CD4-positive, CD25-positive, alpha-beta regulatory T cell (primary cell): Measurements from ENCODE around the gene OR9Q1. TPM values are rescaled to one million over a fixed set of nuclear protein-coding genes. Genes with fewer than 3 reads are reported as not detected.
"Not testable (repeated sequence)": the region's sequence is repeated elsewhere in the genome, so short reads cannot be mapped to it uniquely, and the experiment has no call there.

ENCODE experiments used
- ATAC-seq, 2 donors: fragments of 150-1000 bp; cut with Tn5 transposase; one replicate each; pipeline ENCODE4 v1.10.0; 2021; ENCODE audit warnings: low read depth in 2 of 2, moderate number of reproducible peaks in 2 of 2, moderate library complexity in 1 of 2
- DNase-seq, 3 donors: peaks; one replicate each; pipeline versions ENCODE4 v3.0.0 to v3.0.0-alpha.2; 2012 to 2022; ENCODE audit warnings: mixed read lengths in 1 of 3
- H3K27ac ChIP-seq: one replicate; pipeline ENCODE4 v1.7.0; 2013; ENCODE audit warnings: mild to moderate bottlenecking, low read length; ENCODE audit not compliant: insufficient read depth, poor library complexity, severe bottlenecking
- H3K27me3 ChIP-seq: one replicate; pipeline ENCODE4 v1.7.0; 2013; ENCODE audit warnings: low read length; ENCODE audit not compliant: control insufficient read depth, insufficient read depth
- H3K36me3 ChIP-seq: one replicate; pipeline ENCODE4 v1.7.0; 2013; ENCODE audit warnings: mild to moderate bottlenecking, low read length, moderate library complexity; ENCODE audit not compliant: control insufficient read depth, insufficient read depth
- H3K4me1 ChIP-seq: 2 replicates; pipeline ENCODE4 v1.7.0; 2013; ENCODE audit warnings: mild to moderate bottlenecking, low read length; ENCODE audit not compliant: insufficient read depth, control insufficient read depth, poor library complexity, severe bottlenecking
- H3K4me3 ChIP-seq: one replicate; pipeline ENCODE4 v1.7.0; 2013; ENCODE audit warnings: low read depth, mild to moderate bottlenecking, low read length, moderate library complexity
- H3K9me3 ChIP-seq, 2 experiments: 1 replicate in 1 of 2; 2 replicates in 1 of 2; pipeline ENCODE4 v1.7.0; 2013; ENCODE audit warnings: low read length in 2 of 2, mild to moderate bottlenecking in 1 of 2, moderate library complexity in 1 of 2; ENCODE audit not compliant: control insufficient read depth in 2 of 2
- H3K27ac Mint-ChIP-seq, 3 donors: one replicate each; pipeline ENCODE4 v1.8.0; 2020 to 2022; ENCODE audit warnings: mild to moderate bottlenecking in 3 of 3, mixed read lengths in 3 of 3, moderate library complexity in 2 of 3
- H3K27me3 Mint-ChIP-seq: one replicate; pipeline ENCODE4 v1.8.0; 2022; ENCODE audit warnings: mild to moderate bottlenecking, mixed read lengths
- H3K36me3 Mint-ChIP-seq: one replicate; pipeline ENCODE4 v1.8.0; 2020; ENCODE audit warnings: mixed read lengths
- H3K4me1 Mint-ChIP-seq, 4 donors: one replicate each; pipeline ENCODE4 v1.8.0; 2020 to 2022; ENCODE audit warnings: mixed read lengths in 4 of 4, mild to moderate bottlenecking in 1 of 4
- H3K4me3 Mint-ChIP-seq, 4 donors: one replicate each; pipeline ENCODE4 v1.8.0; 2020 to 2022; ENCODE audit warnings: mild to moderate bottlenecking in 4 of 4, mixed read lengths in 4 of 4, moderate library complexity in 3 of 4
- H3K9me3 Mint-ChIP-seq, 7 donors: one replicate each; pipeline ENCODE4 v1.8.0; 2020 to 2022; ENCODE audit warnings: mixed read lengths in 7 of 7, mild to moderate bottlenecking in 3 of 7, moderate library complexity in 2 of 7
- polyA plus RNA-seq, 4 donors: library from polyadenylated mRNA; unstranded; fragments of 300-500 nt; fragmentation: Illumina TruSeq; gene quantifications; one replicate each; pipeline ENCODE4 v1.2.3, GENCODE V29; 2021
- total RNA-seq: library from RNA; stranded (reverse); gene quantifications from one replicate; pipeline ENCODE4 v1.2.3, GENCODE V29; 2022

The OR9Q1 gene
- total and polyA plus RNA-seq, 5 donors from 2014 or later: not detected

- DNase-seq (no peak), ATAC-seq (no peak)
- no peaks in the 10 kb centered on the region for H3K27me3 Mint-ChIP-seq
- Histone ChIP-seq H3K36me3 (no peaks in the 10 kb centered on the region), H3K9me3 (no peaks in the 10 kb centered on the region), H3K27me3 (no peaks in the 10 kb centered on the region), H3K27ac (no peak within 1 kb of the TSS), H3K4me1 (no peaks in the 10 kb centered on the region), H3K4me3 (no peak within 1 kb of the TSS)
- H3K27ac Mint-ChIP-seq: no peak within 1 kb of the TSS
- H3K9me3 Mint-ChIP-seq: peaks cover 0 to 2% (median 0%) of the 10 kb centered on the region in 7 donors
- no peaks in the 10 kb centered on the region for H3K4me1 Mint-ChIP-seq
- H3K4me3 Mint-ChIP-seq: no peak within 1 kb of the TSS
- no peaks in the 10 kb centered on the region for H3K36me3 Mint-ChIP-seq
Observed at GRCh38 chr11:58188770-58189169, 165.1 kb downstream of the OR9Q1 start, which contains the start of gene OR9Q2. TSS of gene OR9Q2 (plus strand) at chr11:58189070. CDS start at chr11:58190491, 1,421 bp downstream.

DNA sequence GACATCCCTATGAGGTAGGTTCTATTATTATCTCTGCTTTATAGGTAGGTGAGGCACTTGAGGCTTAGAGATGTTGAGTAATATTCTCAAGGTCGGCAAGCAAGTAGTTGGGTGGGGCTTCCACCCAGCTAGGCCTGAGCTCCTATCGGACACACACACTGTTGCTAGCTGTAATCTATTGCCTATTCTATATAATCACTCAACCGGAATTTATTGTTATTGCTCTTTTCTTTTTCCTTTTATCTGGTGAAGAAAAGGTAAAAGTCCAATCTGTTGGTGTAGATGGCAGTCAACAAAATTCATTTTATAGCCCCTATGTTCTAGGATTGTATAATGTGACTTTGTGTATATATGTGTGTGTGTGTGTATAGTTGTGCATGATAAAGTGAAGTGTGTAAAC lies 168.5 kb downstream of the OR9Q1 start:
- Histone ChIP-seq H3K9me3 (no peaks in the 10 kb centered on the region), H3K27me3 (no peaks in the 10 kb centered on the region), H3K27ac (no peak overlapping the region), H3K4me1 (no peaks in the 10 kb centered on the region), H3K4me3 (no peak overlapping the region), H3K36me3 (no peaks in the 10 kb centered on the region)
- no peaks in the 10 kb centered on the region for H3K36me3 Mint-ChIP-seq
- peaks cover 0 to 7% (median 0%) of the 10 kb centered on the region in 7 donors for H3K9me3 Mint-ChIP-seq
- no peak overlapping the region for H3K27ac Mint-ChIP-seq
- no peak for ATAC-seq
- no peaks in the 10 kb centered on the region for H3K27me3 Mint-ChIP-seq
- H3K4me1 Mint-ChIP-seq: no peaks in the 10 kb centered on the region
- no peak for DNase-seq
- no peak overlapping the region for H3K4me3 Mint-ChIP-seq

DNA sequence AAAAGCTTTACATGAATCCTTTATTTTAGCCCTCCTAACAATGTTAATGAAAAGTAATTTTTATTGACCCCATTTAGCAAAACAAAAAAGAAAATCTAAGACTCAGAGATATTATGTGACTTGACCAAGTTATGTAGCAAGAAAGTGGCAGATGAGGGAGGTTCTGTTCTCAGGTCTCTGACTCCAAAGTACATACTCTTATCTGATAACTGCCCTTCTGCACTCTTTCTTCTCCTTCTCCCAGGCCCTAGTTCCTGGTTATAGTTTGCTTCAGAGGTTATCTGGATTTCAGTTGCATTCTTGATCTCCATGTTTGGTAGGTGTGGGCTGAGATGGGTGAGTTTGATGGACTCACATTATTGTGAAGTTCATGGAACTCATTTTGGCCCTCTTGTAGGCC lies 169.7 kb downstream of the OR9Q1 start:
- Histone ChIP-seq H3K27ac (no peak overlapping the region), H3K9me3 (no peaks in the 10 kb centered on the region), H3K4me1 (no peaks in the 10 kb centered on the region), H3K36me3 (no peaks in the 10 kb centered on the region), H3K4me3 (no peak overlapping the region), H3K27me3 (no peaks in the 10 kb centered on the region)
- no peak for ATAC-seq
- Mint-ChIP-seq H3K9me3 (peaks cover 0 to 18% (median 4%) of the 10 kb centered on the region in 7 donors), H3K4me3 (no peak overlapping the region), H3K36me3 (no peaks in the 10 kb centered on the region), H3K27me3 (no peaks in the 10 kb centered on the region), H3K27ac (no peak overlapping the region), H3K4me1 (no peaks in the 10 kb centered on the region)
- DNase-seq: no peak

- DNase-seq (no peak), ATAC-seq (no peak)
- Histone ChIP-seq H3K4me3 (no peak overlapping the region), H3K9me3 (no peaks in the 10 kb centered on the region), H3K27me3 (no peaks in the 10 kb centered on the region), H3K27ac (no peak overlapping the region), H3K36me3 (no peaks in the 10 kb centered on the region), H3K4me1 (no peaks in the 10 kb centered on the region)
- no peaks in the 10 kb centered on the region for H3K4me1 Mint-ChIP-seq
- H3K27ac Mint-ChIP-seq: no peak overlapping the region
- no peaks in the 10 kb centered on the region for H3K27me3 Mint-ChIP-seq
- no peak overlapping the region for H3K4me3 Mint-ChIP-seq
- H3K9me3 Mint-ChIP-seq: peaks cover 3 to 18% (median 7%) of the 10 kb centered on the region in 7 donors
- no peaks in the 10 kb centered on the region for H3K36me3 Mint-ChIP-seq
Observed at GRCh38 chr11:58195939-58196338, 172.3 kb downstream of the OR9Q1 start.

DNA sequence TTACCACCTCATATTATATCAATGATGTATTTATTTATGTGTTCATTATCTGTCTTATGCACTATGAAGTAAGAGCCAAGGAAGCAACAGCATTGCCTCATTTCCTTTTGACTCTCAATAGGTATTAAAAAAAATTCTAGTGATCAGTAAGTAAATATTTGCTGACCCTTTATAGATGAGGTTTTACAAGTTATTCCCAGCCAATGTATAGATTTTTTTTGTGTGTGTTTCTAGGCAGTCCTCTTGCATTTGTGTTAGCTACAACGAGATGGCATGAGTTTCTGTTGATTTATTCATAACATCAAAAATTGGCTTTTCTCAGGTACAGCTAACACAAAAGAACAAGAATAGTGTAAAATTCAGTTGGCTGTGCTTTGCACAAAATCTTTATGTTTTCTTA lies 175.6 kb downstream of the OR9Q1 start:
- no peaks in the 10 kb centered on the region for H3K36me3 Mint-ChIP-seq

DNA sequence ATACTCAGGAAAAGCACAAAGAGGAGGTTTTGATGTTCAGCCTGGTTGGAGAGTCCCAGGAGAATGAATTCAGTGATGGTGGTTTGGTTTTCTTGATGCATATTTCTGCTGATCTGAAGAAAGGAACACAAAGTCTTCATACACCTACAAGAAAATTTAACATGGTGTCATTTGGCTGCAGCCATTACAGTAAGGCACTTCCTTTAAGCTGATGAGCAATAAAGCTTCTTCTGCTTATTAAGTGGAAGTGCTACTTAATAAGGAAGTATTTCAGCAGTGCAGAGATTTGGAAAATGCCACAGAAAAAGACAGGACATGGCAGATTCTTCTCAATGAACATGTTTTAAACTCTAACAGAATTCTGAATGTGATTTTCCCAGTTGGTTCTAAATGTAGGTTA lies 180.4 kb downstream of the OR9Q1 start, which contains the start of gene OR1S2:
Gene OR1S2 (minus strand): TSS at position 101 of the 400 bp plus-strand sequence. CDS start 0 bp downstream, at position 101.
- no peaks in the 10 kb centered on the region for H3K9me3 ChIP-seq
- H3K4me3 ChIP-seq: no peak within 1 kb of the TSS
- H3K4me1 ChIP-seq: no peaks in the 10 kb centered on the region
- ATAC-seq (no peak), DNase-seq (no peak)
- Mint-ChIP-seq H3K4me3 (no peak within 1 kb of the TSS), H3K36me3 (no peaks in the 10 kb centered on the region), H3K9me3 (peaks cover 0 to 12% (median 1%) of the 10 kb centered on the region in 7 donors), H3K27me3 (peaks cover 4% of the 10 kb centered on the region), H3K4me1 (no peaks in the 10 kb centered on the region), H3K27ac (no peak within 1 kb of the TSS)
- no peak within 1 kb of the TSS for H3K27ac ChIP-seq
- no peaks in the 10 kb centered on the region for H3K36me3 ChIP-seq
- H3K27me3 ChIP-seq: no peaks in the 10 kb centered on the region

More for the DNA sequence above, 175.6 kb downstream of the OR9Q1 start:
- no peaks in the 10 kb centered on the region for H3K36me3 ChIP-seq
- ATAC-seq (no peak), DNase-seq (no peak)
- Mint-ChIP-seq H3K27ac (no peak overlapping the region), H3K4me1 (no peaks in the 10 kb centered on the region), H3K27me3 (no peaks in the 10 kb centered on the region), H3K9me3 (peaks cover 4 to 18% (median 7%) of the 10 kb centered on the region in 7 donors), H3K4me3 (no peak overlapping the region)
- no peaks in the 10 kb centered on the region for H3K4me1 ChIP-seq
- H3K4me3 ChIP-seq: no peak overlapping the region
- no peak overlapping the region for H3K27ac ChIP-seq
- no peaks in the 10 kb centered on the region for H3K9me3 ChIP-seq
- H3K27me3 ChIP-seq: no peaks in the 10 kb centered on the region

DNA sequence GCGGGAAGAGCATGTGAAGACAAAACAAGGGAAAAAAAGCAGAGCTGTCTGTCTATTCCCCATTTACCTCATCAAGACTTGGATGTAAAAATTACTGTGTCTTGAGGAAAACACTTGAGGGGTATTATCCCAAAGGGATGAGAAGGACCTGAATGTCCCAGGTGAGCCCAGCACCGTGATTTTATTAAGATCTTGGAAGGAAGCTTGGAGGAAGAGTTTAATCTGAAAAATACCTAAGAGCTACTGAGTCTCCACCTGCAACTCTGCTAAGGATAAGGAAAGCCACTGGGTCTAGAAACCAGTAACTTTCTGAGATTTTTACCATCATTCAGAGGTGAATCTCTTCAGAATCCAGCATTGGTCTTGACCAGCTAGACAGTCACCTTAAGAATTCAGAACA lies 188.7 kb downstream of the OR9Q1 start, which contains the start of gene OR1S1:
Gene OR1S1 (plus strand): TSS at position 301 of the 400 bp plus-strand sequence.
- not testable (repeated sequence) for H3K27ac Mint-ChIP-seq, H3K4me3 ChIP-seq, ATAC-seq, H3K4me1 ChIP-seq, H3K9me3 Mint-ChIP-seq, H3K36me3 ChIP-seq, H3K4me1 Mint-ChIP-seq, DNase-seq, H3K4me3 Mint-ChIP-seq, H3K36me3 Mint-ChIP-seq, H3K9me3 ChIP-seq, H3K27me3 ChIP-seq, H3K27me3 Mint-ChIP-seq, H3K27ac ChIP-seq

- no peaks in the 10 kb centered on the region for H3K4me1 Mint-ChIP-seq
- DNase-seq (no peak), ATAC-seq (no peak)
- H3K36me3 Mint-ChIP-seq: no peaks in the 10 kb centered on the region
- Histone ChIP-seq H3K27me3 (no peaks in the 10 kb centered on the region), H3K9me3 (no peaks in the 10 kb centered on the region), H3K27ac (no peak overlapping the region), H3K4me3 (no peak overlapping the region), H3K36me3 (no peaks in the 10 kb centered on the region), H3K4me1 (no peaks in the 10 kb centered on the region)
- peaks cover 0 to 2% (median 0%) of the 10 kb centered on the region in 7 donors for H3K9me3 Mint-ChIP-seq
- no peaks in the 10 kb centered on the region for H3K27me3 Mint-ChIP-seq
- H3K27ac Mint-ChIP-seq: no peak overlapping the region
- no peak overlapping the region for H3K4me3 Mint-ChIP-seq
Observed at GRCh38 chr11:58216476-58216875, 192.8 kb downstream of the OR9Q1 start.
